ENCODE data around the gene SPDYC.

DNA sequence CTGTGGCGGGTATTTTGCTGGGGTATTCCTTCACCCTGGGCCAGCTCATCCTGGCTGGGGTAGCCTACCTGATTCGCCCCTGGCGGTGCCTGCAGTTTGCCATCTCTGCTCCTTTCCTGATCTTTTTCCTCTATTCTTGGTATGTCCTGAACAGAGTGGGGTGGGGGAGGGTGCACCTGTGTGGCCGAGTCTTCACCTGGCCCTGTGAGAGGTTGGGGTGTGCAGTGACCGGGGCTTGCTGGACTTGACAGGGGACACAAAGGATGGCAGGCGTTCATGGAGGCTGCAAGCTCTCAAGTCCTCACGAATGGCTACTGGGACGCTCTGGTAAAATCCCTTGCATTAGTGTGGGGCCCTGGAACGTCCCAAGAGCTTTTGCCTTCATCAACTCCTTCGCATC, 51.0 kb downstream of the SPDYC start:
- no peak for TF ChIP-seq CTCF (IDR thresholded peaks at IDR 0.05; ENCODE audit: low read length)
- TF ChIP-seq EZH2phosphoT487 (IDR thresholded peaks at IDR 0.05; ENCODE audit: low read length): no peak
- no peak for TF ChIP-seq EZH2 (optimal IDR thresholded peaks at IDR 0.05; ENCODE audit: low read depth, low read length)

Data from MM.1S (cell line).